Aorta (tissue), 5 donors: ENCODE measurements around the gene MMP19. TPM values are rescaled to one million over a fixed set of nuclear protein-coding genes. Genes with fewer than 3 reads are reported as not detected.
A peak's percentile ranks its signal among the peaks of the same experiment; 100 is the strongest.
"Not testable (repeated sequence)": the region's sequence is repeated elsewhere in the genome, so short reads cannot be mapped to it uniquely, and the experiment has no call there.

Source experiments
- ATAC-seq: fragments of 200-7000 bp; cut with Tn5 transposase; one replicate; pipeline ENCODE4 v1.9.1; 2022; ENCODE audit warnings: moderate library complexity; ENCODE audit not compliant: low FRiP score
- DNase-seq, 2 donors: peaks; one replicate each; pipeline ENCODE4 v3.0.0-alpha.2; 2020
- H3K27ac ChIP-seq, 2 donors: one replicate each; pipeline ENCODE4 v1.5.1; 2013; ENCODE audit warnings: low read length in 2 of 2, mild to moderate bottlenecking in 2 of 2, moderate library complexity in 2 of 2, control low read depth in 1 of 2, inconsistent platforms in 1 of 2, low read depth in 1 of 2
- H3K27me3 ChIP-seq, 2 donors: one replicate each; pipeline ENCODE4 v1.6.1; 2013; ENCODE audit warnings: control low read depth in 1 of 2, low read length in 1 of 2, mild to moderate bottlenecking in 1 of 2, moderate library complexity in 1 of 2; ENCODE audit not compliant: insufficient read depth in 2 of 2, control insufficient read depth in 1 of 2
- H3K36me3 ChIP-seq, 2 donors: one replicate each; pipeline ENCODE4 v1.6.1; 2013; ENCODE audit warnings: control low read depth in 1 of 2, low read length in 1 of 2, mild to moderate bottlenecking in 1 of 2; ENCODE audit not compliant: insufficient read depth in 2 of 2, control insufficient read depth in 1 of 2
- H3K4me1 ChIP-seq, 2 donors: one replicate each; pipeline ENCODE4 v1.6.1; 2013; ENCODE audit warnings: low read length in 2 of 2, control low read depth in 1 of 2, mild to moderate bottlenecking in 1 of 2, moderate library complexity in 1 of 2; ENCODE audit not compliant: insufficient read depth in 2 of 2, control insufficient read depth in 1 of 2
- H3K4me3 ChIP-seq, 2 donors: one replicate each; pipeline ENCODE4 v1.5.1; 2013; ENCODE audit warnings: low read length in 2 of 2, control low read depth in 1 of 2, mild to moderate bottlenecking in 1 of 2
- H3K9me3 ChIP-seq: one replicate; pipeline ENCODE4 v1.6.1; 2013; ENCODE audit warnings: mild to moderate bottlenecking, low read length; ENCODE audit not compliant: control insufficient read depth
- WGBS, 2 donors: extraction: QIAGEN DNeasy Blood & Tissue Kit; methylation state at CpG; one replicate each; pipeline ENCODE4 v1.1.7; 2013; 5-methylcytosine and 5-hydroxymethylcytosine counted together
- intact Hi-C, 2 donors: fragments of 100-400 bp; cut with DNase I; formaldehyde crosslinking; loops; one replicate each; pipeline versions ENCODE4 v1.14.2 to v1.15.0; 2022
- long read RNA-seq, 2 donors: library from polyadenylated mRNA; unstranded; transcript quantifications; one replicate each; pipeline ENCODE4 v2.0.0, GENCODE V29; 2020 to 2021
- polyA plus RNA-seq, 2 donors: library from polyadenylated mRNA; stranded (reverse); fragments of 200-250 nt; gene quantifications; one replicate each; pipeline ENCODE4 v1.2.3, GENCODE V29; 2013
- total RNA-seq, 2 donors: library from RNA; stranded (reverse); fragmentation: NEBNext Ultra II Directional; extraction: Animal tissue kit (Norgen Biotek cat#: 25700); gene quantifications; one replicate each; pipeline ENCODE4 v1.2.1, GENCODE V29; 2021
- donor health status: healthy with polysubstance abuse.
- donor health status: Bipolar disorder and iron deficiency.
- donor health status: DM: no; HTN: no; CAD: no.
- donor health status: DM: no; HTN: no; CAD: no.
- donor health status: DM: yes; HTN: yes; CAD: no.

Gene MMP19
- 100 to 1,000 TPM in 1 of 2 donors, 10 to 100 TPM in 1; 26.4 to 144 TPM for total RNA-seq
- 10 to 100 TPM in 1 of 2 donors, 1 to 10 TPM in 1; 8.9 to 94.4 TPM for polyA plus RNA-seq
- long read RNA-seq, donor 1, transcript MMP19-201 (9 exons, 2,229 nt): major isoform, 21 of 115 reads
- long read RNA-seq, donor 1, partial matches to known transcripts: 36 of 115 reads
- long read RNA-seq, donor 1, other reads (novel, unspliced or antisense): 58 of 115 reads
- long read RNA-seq, donor 2, partial matches to known transcripts: 3 of 13 reads
- long read RNA-seq, donor 2, other reads (novel, unspliced or antisense): 7 of 13 reads

- H3K36me3 ChIP-seq: no peaks in the 10 kb centered on the region
- H3K27me3 ChIP-seq: no peaks in the 10 kb centered on the region
- H3K4me1 ChIP-seq: no peaks in the 10 kb centered on the region
- ATAC-seq (peak; percentile 70), DNase-seq (peak in 1 of 2 donors; percentile 79)
- H3K4me3 ChIP-seq: peak within 1 kb of the TSS; percentile 13 to 34
- H3K9me3 ChIP-seq: no peaks in the 10 kb centered on the region
- peak within 1 kb of the TSS in 1 of 2 donors; percentile 28 for H3K27ac ChIP-seq
- WGBS, 2 donors: 48% methylated on average over 10 of the region's 10 CpGs
- intact Hi-C loops: no loop called here
Measured at GRCh38 chr12:55842681-55843429, at the start of gene MMP19. TSS of gene MMP19 (minus strand) at chr12:55842936. CDS start at chr12:55842830, 106 bp downstream.

GRCh38 chr12:55891310-55891709, 48.6 kb upstream of the MMP19 start:
- WGBS, 2 donors: 95 to 96% methylated on average over 4 of the region's 4 CpGs
- ATAC-seq (no peak), DNase-seq (no peak)
- no peak overlapping the region for H3K4me3 ChIP-seq
- intact Hi-C loops: no loop called here
- H3K27me3 ChIP-seq: no peaks in the 10 kb centered on the region
- no peaks in the 10 kb centered on the region for H3K36me3 ChIP-seq
- H3K4me1 ChIP-seq: no peaks in the 10 kb centered on the region
- no peak overlapping the region for H3K27ac ChIP-seq
- H3K9me3 ChIP-seq: no peaks in the 10 kb centered on the region

DNA sequence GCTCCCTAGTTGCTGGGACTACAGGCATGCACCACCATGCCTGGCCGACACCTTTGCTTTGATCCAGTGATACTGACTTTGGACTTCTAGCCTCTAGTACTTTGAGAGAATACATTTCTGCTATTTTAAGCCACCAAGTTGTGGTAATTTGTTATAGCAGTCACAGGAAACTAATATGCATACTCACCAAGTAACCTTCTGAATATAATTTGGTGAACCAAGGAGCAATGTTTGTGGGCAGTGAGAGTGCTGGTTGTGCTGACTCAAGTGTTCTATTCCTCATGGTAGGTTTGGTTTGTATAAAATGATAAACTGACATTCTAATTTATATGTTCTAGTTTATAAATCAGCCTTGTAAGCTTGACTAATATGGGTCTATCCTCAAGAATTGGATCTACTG, 42.4 kb upstream of the MMP19 start:
- Histone ChIP-seq H3K27ac (no peak overlapping the region), H3K9me3 (no peaks in the 10 kb centered on the region), H3K4me1 (no peaks in the 10 kb centered on the region), H3K27me3 (no peaks in the 10 kb centered on the region), H3K4me3 (no peak overlapping the region), H3K36me3 (no peaks in the 10 kb centered on the region)
- 85 to 91% methylated on average over 1 of the region's 1 CpG for WGBS, 2 donors
- DNase-seq (no peak), ATAC-seq (no peak)
- intact Hi-C loops: no loop called here

- no peak for DNase-seq
- no peaks in the 10 kb centered on the region for H3K9me3 ChIP-seq
Measured at GRCh38 chr12:55877824-55878223, 35.1 kb upstream of the MMP19 start.

GRCh38 chr12:55875704-55876467, 33.1 kb upstream of the MMP19 start:
- Histone ChIP-seq H3K27ac (no peak overlapping the region), H3K36me3 (no peaks in the 10 kb centered on the region), H3K4me1 (no peaks in the 10 kb centered on the region), H3K4me3 (no peak overlapping the region), H3K27me3 (no peaks in the 10 kb centered on the region), H3K9me3 (no peaks in the 10 kb centered on the region)
- intact Hi-C loops: no loop called here
- no peak for DNase-seq
- 86 to 87% methylated on average over 4 of the region's 4 CpGs for WGBS, 2 donors
- no peak for ATAC-seq

More at GRCh38 chr12:55877824-55878223, 35.1 kb upstream of the MMP19 start:
- no peak overlapping the region for H3K27ac ChIP-seq
- no peaks in the 10 kb centered on the region for H3K27me3 ChIP-seq
- intact Hi-C loops: no loop called here
- H3K4me1 ChIP-seq: no peaks in the 10 kb centered on the region
- no peaks in the 10 kb centered on the region for H3K36me3 ChIP-seq
- no peak for ATAC-seq
- no peak overlapping the region for H3K4me3 ChIP-seq

DNA sequence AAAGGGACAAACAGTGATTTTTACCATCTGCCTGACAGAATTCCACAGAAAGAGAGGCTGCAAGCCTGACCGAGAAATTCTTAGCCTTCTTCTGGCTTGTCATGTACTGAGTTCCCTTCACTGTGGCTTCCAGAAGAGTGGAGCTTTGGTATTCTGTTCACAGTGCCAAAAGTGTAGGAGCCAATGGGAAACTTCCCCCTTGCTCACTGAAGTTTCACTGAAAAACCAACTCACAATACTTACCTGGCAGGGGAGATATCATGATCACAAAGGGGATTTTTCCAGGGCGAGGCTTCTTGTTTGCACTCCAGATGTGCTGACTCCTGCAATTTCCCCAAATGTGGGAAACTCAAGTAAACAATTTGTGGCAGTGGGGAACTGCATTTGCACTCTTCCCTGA, 31.7 kb upstream of the MMP19 start:
- H3K9me3 ChIP-seq: no peaks in the 10 kb centered on the region
- ATAC-seq: no peak
- H3K27me3 ChIP-seq: no peaks in the 10 kb centered on the region
- H3K4me3 ChIP-seq: no peak overlapping the region
- intact Hi-C loops: no loop called here
- H3K36me3 ChIP-seq: no peaks in the 10 kb centered on the region
- no peaks in the 10 kb centered on the region for H3K4me1 ChIP-seq
- no peak for DNase-seq
- 40 to 42% methylated on average over 2 of the region's 2 CpGs for WGBS, 2 donors
- no peak overlapping the region for H3K27ac ChIP-seq

GRCh38 chr12:55866454-55867004, 23.8 kb upstream of the MMP19 start:
- ATAC-seq, H3K36me3 ChIP-seq, H3K27me3 ChIP-seq, DNase-seq, H3K27ac ChIP-seq, H3K4me3 ChIP-seq, intact Hi-C loops, H3K4me1 ChIP-seq, H3K9me3 ChIP-seq: not testable (repeated sequence)
- 98% methylated on average over 3 of the region's 3 CpGs for WGBS, 2 donors

DNA sequence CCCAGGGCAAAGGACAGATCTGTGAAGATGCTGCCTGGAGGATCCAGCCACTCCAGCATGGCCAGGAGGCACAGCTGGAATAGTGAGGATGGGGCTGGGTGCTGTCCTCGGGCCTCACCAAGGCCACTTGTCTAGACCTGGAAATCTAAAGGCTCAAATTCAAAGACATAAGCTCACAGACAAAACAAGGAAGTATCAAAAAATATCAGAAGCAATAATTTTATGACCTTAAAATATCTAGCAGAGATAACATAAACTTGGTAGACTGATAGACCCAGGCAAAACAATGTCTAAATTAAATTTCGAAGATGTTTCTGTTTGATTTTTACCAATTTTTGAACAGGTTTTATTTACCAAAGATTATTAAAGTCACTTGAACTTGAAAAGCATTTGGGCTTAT, 22.6 kb upstream of the MMP19 start:
- no peak for ATAC-seq
- no peak for DNase-seq
- intact Hi-C loops: no loop called here
- no peak overlapping the region for H3K27ac ChIP-seq
- 87 to 92% methylated on average over 2 of the region's 2 CpGs for WGBS, 2 donors
- H3K4me3 ChIP-seq: no peak overlapping the region
- H3K36me3 ChIP-seq: no peaks in the 10 kb centered on the region
- no peaks in the 10 kb centered on the region for H3K27me3 ChIP-seq
- no peaks in the 10 kb centered on the region for H3K9me3 ChIP-seq
- H3K4me1 ChIP-seq: no peaks in the 10 kb centered on the region
